ENCODE results near the gene KIR3DL3.
"Not testable (repeated sequence)": the region's sequence is repeated elsewhere in the genome, so short reads cannot be mapped to it uniquely, and the experiment has no call there.

Gene KIR3DL3

GRCh38 chr19:54692298-54692615, 32.0 kb upstream of the KIR3DL3 start:
- no peak overlapping the region for H3K27ac ChIP-seq
- no peak for TF ChIP-seq CTCF (conservative IDR thresholded peaks at IDR 0.05)
- TF ChIP-seq ZFX (IDR thresholded peaks at IDR 0.05): no peak

- no peak overlapping the region for H3K27ac ChIP-seq
- TF ChIP-seq CTCF (conservative IDR thresholded peaks at IDR 0.05) (no peak), ZFX (IDR thresholded peaks at IDR 0.05) (no peak)
These were observed 29.6 kb upstream of the KIR3DL3 start for GRCh38 chr19:54694648-54695047.

GRCh38 chr19:54696117-54696548, 28.1 kb upstream of the KIR3DL3 start:
- H3K27ac ChIP-seq: no peak overlapping the region
- no peak for TF ChIP-seq ZFX (IDR thresholded peaks at IDR 0.05)
- TF ChIP-seq CTCF (conservative IDR thresholded peaks at IDR 0.05): no peak

GRCh38 chr19:54696766-54697165, 27.5 kb upstream of the KIR3DL3 start:
- H3K27ac ChIP-seq: no peak overlapping the region
- no peak for TF ChIP-seq CTCF (conservative IDR thresholded peaks at IDR 0.05)
- no peak for TF ChIP-seq ZFX (IDR thresholded peaks at IDR 0.05)

- not testable (repeated sequence) for H3K27ac ChIP-seq
These were observed 26.5 kb upstream of the KIR3DL3 start for GRCh38 chr19:54697716-54698115.

GRCh38 chr19:54704928-54705327, 19.3 kb upstream of the KIR3DL3 start:
- TF ChIP-seq CTCF (conservative IDR thresholded peaks at IDR 0.05): no peak
- TF ChIP-seq ZFX (IDR thresholded peaks at IDR 0.05): no peak
- no peak overlapping the region for H3K27ac ChIP-seq

- TF ChIP-seq CTCF (conservative IDR thresholded peaks at IDR 0.05) (no peak), ZFX (IDR thresholded peaks at IDR 0.05) (no peak)
- no peak overlapping the region for H3K27ac ChIP-seq
These were observed 16.3 kb upstream of the KIR3DL3 start for GRCh38 chr19:54707962-54708361.

- no peak overlapping the region for H3K27ac ChIP-seq
- TF ChIP-seq CTCF (conservative IDR thresholded peaks at IDR 0.05) (no peak), ZFX (IDR thresholded peaks at IDR 0.05) (no peak)
These were observed 15.5 kb upstream of the KIR3DL3 start for GRCh38 chr19:54708781-54709180.

Data from C4-2B (cell line).